ENCODE results near the gene BAD. TPM values are rescaled to one million over a fixed set of nuclear protein-coding genes. Genes with fewer than 3 reads are reported as not detected.

BAD gene
- total RNA-seq, 2 experiments from 2014 or later, result 23.7 to 24.2 TPM

- POLR2A ChIA-PET, result no interaction called here
These were observed 54.1 kb downstream of the BAD start, which contains the start of gene DNAJC4 for GRCh38 chr11:64230171-64230984. DNAJC4 (plus strand) TSS chr11:64230548; CDS start chr11:64230855, 307 bp downstream.

GRCh38 chr11:64229744-64230170 lies 54.7 kb downstream of the BAD start:
- intact Hi-C loops (cut with micrococcal nuclease), result loop anchor here (1.0 kb wide), 2 partner anchors 12 to 22 kb away; partner anchors contain the start of gene FKBP2
- DNase-seq, result no peak
- CTCF ChIA-PET, result no interaction called here
- POLR2A ChIA-PET, result no interaction called here
- Mint-ChIP-seq H3K4me3 (peak overlapping the region; percentile 79), H3K36me3 (peaks cover 5% of the 10 kb centered on the region), H3K9me3 (no peaks in the 10 kb centered on the region), H3K27me3 (no peaks in the 10 kb centered on the region), H3K27ac (peak overlapping the region; percentile 80), H3K4me1 (ENCODE audit: low read depth) (peaks cover 33% of the 10 kb centered on the region)

More at GRCh38 chr11:64230171-64230984, 54.1 kb downstream of the BAD start, which contains the start of gene DNAJC4:
- Mint-ChIP-seq H3K36me3 (peaks cover 7% of the 10 kb centered on the region), H3K9me3 (no peaks in the 10 kb centered on the region), H3K27ac (peak within 1 kb of the TSS; percentile 80), H3K4me3 (peak within 1 kb of the TSS; percentile 79), H3K4me1 (ENCODE audit: low read depth) (peaks cover 33% of the 10 kb centered on the region), H3K27me3 (no peaks in the 10 kb centered on the region)
- CTCF ChIA-PET, result no interaction called here
- DNase-seq, result peak; percentile 92
- intact Hi-C loops (cut with micrococcal nuclease), result loop anchor here (1.0 kb wide), 2 partner anchors 11 to 23 kb away; partner anchors contain the start of gene FKBP2

GRCh38 chr11:64229090-64229743 lies 55.2 kb downstream of the BAD start:
- intact Hi-C loops (cut with micrococcal nuclease), result no loop called here
- no peak for DNase-seq
- H3K27me3 Mint-ChIP-seq, result no peaks in the 10 kb centered on the region
- H3K36me3 Mint-ChIP-seq, result peaks cover 5% of the 10 kb centered on the region
- peak overlapping the region; percentile 39 for H3K4me3 Mint-ChIP-seq
- ChIA-PET CTCF (interaction anchor here (1.2 kb wide), 1 partner anchor 75 kb away, joined by 3 read pairs; no protein-coding TSS in a partner anchor), POLR2A (no interaction called here)
- H3K9me3 Mint-ChIP-seq, result no peaks in the 10 kb centered on the region
- H3K4me1 Mint-ChIP-seq (ENCODE audit: low read depth), result peaks cover 34% of the 10 kb centered on the region
- peak overlapping the region; percentile 28 for H3K27ac Mint-ChIP-seq

GRCh38 chr11:64227405-64227956 lies 57.0 kb downstream of the BAD start:
- DNase-seq, result no peak
- ChIA-PET POLR2A (interaction anchor here (0.7 to 5.4 kb wide), 8 partner anchors 10 to 42 kb away, joined by 3 to 66 read pairs (median 8); partner anchors contain the start of genes FERMT3, PPP1R14B and STIP1), CTCF (interaction anchor here (1.0 to 5.2 kb wide), 5 partner anchors 21 to 76 kb away, joined by 3 to 38 read pairs (median 5); partner anchors contain the start of genes CATSPERZ, ESRRA and FERMT3)
- Mint-ChIP-seq H3K27me3 (no peaks in the 10 kb centered on the region), H3K27ac (peak overlapping the region; percentile 84), H3K4me1 (ENCODE audit: low read depth) (peaks cover 37% of the 10 kb centered on the region), H3K4me3 (peak overlapping the region; percentile 88), H3K36me3 (peaks cover 5% of the 10 kb centered on the region), H3K9me3 (no peaks in the 10 kb centered on the region)
- intact Hi-C loops (cut with micrococcal nuclease), result no loop called here

- Mint-ChIP-seq H3K27me3 (no peaks in the 10 kb centered on the region), H3K27ac (peak overlapping the region; percentile 84), H3K36me3 (peaks cover 5% of the 10 kb centered on the region), H3K9me3 (no peaks in the 10 kb centered on the region), H3K4me3 (peak overlapping the region; percentile 88), H3K4me1 (ENCODE audit: low read depth) (peaks cover 31% of the 10 kb centered on the region)
- peak; percentile 81 for DNase-seq
- POLR2A ChIA-PET, result interaction anchor here (0.7 to 5.4 kb wide), 12 partner anchors 9 to 91 kb away, joined by 3 to 66 read pairs (median 6); partner anchors contain the start of genes BAD, FERMT3, FKBP2 and PPP1R14B
- CTCF ChIA-PET, result interaction anchor here (0.7 to 5.2 kb wide), 17 partner anchors 7 to 462 kb away, joined by 3 to 38 read pairs (median 3); partner anchors contain the start of genes CATSPERZ, ESRRA, FERMT3 and FKBP2
- intact Hi-C loops (cut with micrococcal nuclease), result loop anchor here (1.0 kb wide), 3 partner anchors 14 to 41 kb away; no protein-coding TSS in a partner anchor
These were observed 57.9 kb downstream of the BAD start for GRCh38 chr11:64226507-64227051.

- H3K4me1 Mint-ChIP-seq (ENCODE audit: low read depth), result peaks cover 28% of the 10 kb centered on the region
- intact Hi-C loops (cut with micrococcal nuclease), result loop anchor here (1.0 kb wide), 3 partner anchors 14 to 41 kb away; no protein-coding TSS in a partner anchor
- H3K27ac Mint-ChIP-seq, result peak within 1 kb of the TSS; percentile 84
- DNase-seq, result peak; percentile 95
- no peaks in the 10 kb centered on the region for H3K27me3 Mint-ChIP-seq
- H3K9me3 Mint-ChIP-seq, result no peaks in the 10 kb centered on the region
- CTCF ChIA-PET, result interaction anchor here (0.6 to 5.2 kb wide), 20 partner anchors 8 to 463 kb away, joined by 3 to 38 read pairs (median 3); partner anchors contain the start of genes CATSPERZ, ESRRA, FERMT3 and FKBP2
- POLR2A ChIA-PET, result interaction anchor here (0.9 to 5.4 kb wide), 13 partner anchors 10 to 92 kb away, joined by 3 to 66 read pairs (median 6); partner anchors contain the start of genes BAD, FERMT3, FKBP2 and PPP1R14B
- peaks cover 5% of the 10 kb centered on the region for H3K36me3 Mint-ChIP-seq
- H3K4me3 Mint-ChIP-seq, result peak within 1 kb of the TSS; percentile 88
These were observed 58.6 kb downstream of the BAD start, which contains the start of the genes NUDT22 and TRPT1 for GRCh38 chr11:64225608-64226506. NUDT22 (plus strand) TSS chr11:64226274; CDS start chr11:64226653, 379 bp downstream. TRPT1 (minus strand) TSS chr11:64226186; CDS start chr11:64225860, 326 bp downstream.

GRCh38 chr11:64224891-64225607 lies 59.4 kb downstream of the BAD start:
- Mint-ChIP-seq H3K4me1 (ENCODE audit: low read depth) (peaks cover 27% of the 10 kb centered on the region), H3K4me3 (peak overlapping the region; percentile 88), H3K27me3 (no peaks in the 10 kb centered on the region), H3K36me3 (peaks cover 7% of the 10 kb centered on the region), H3K9me3 (no peaks in the 10 kb centered on the region), H3K27ac (peak overlapping the region; percentile 83)
- intact Hi-C loops (cut with micrococcal nuclease), result no loop called here
- no peak for DNase-seq
- POLR2A ChIA-PET, result interaction anchor here (0.9 to 5.4 kb wide), 7 partner anchors 10 to 92 kb away, joined by 3 to 66 read pairs (median 6); partner anchors contain the start of genes FERMT3, PRDX5 and TRMT112
- CTCF ChIA-PET, result interaction anchor here (0.6 to 5.2 kb wide), 5 partner anchors 8 to 107 kb away, joined by 3 to 38 read pairs (median 3); partner anchors contain the start of genes FERMT3 and PRDX5

GRCh38 chr11:64224151-64224890 lies 60.1 kb downstream of the BAD start:
- Mint-ChIP-seq H3K36me3 (peaks cover 8% of the 10 kb centered on the region), H3K4me1 (ENCODE audit: low read depth) (peaks cover 21% of the 10 kb centered on the region), H3K9me3 (no peaks in the 10 kb centered on the region), H3K27ac (peak overlapping the region; percentile 49), H3K4me3 (peak overlapping the region; percentile 88), H3K27me3 (no peaks in the 10 kb centered on the region)
- ChIA-PET POLR2A (interaction anchor here (0.6 to 5.4 kb wide), 7 partner anchors 9 to 1452 kb away, joined by 3 to 66 read pairs (median 3); partner anchors contain the start of gene FERMT3), CTCF (interaction anchor here (0.6 to 5.2 kb wide), 4 partner anchors 8 to 107 kb away, joined by 3 to 38 read pairs (median 4); partner anchors contain the start of gene FERMT3)
- intact Hi-C loops (cut with micrococcal nuclease), result no loop called here
- DNase-seq, result no peak

GRCh38 chr11:64223001-64223651 lies 61.3 kb downstream of the BAD start:
- Mint-ChIP-seq H3K9me3 (no peaks in the 10 kb centered on the region), H3K27me3 (no peaks in the 10 kb centered on the region), H3K27ac (no peak overlapping the region), H3K4me1 (ENCODE audit: low read depth) (peaks cover 18% of the 10 kb centered on the region), H3K36me3 (peaks cover 16% of the 10 kb centered on the region), H3K4me3 (no peak overlapping the region)
- intact Hi-C loops (cut with micrococcal nuclease), result no loop called here
- ChIA-PET POLR2A (interaction anchor here (0.5 to 5.4 kb wide), 7 partner anchors 8 to 42 kb away, joined by 3 to 66 read pairs (median 4); partner anchors contain the start of gene FERMT3), CTCF (interaction anchor here (5.2 kb wide), 1 partner anchor 16 kb away, joined by 38 read pairs; the partner anchor contains the start of gene FERMT3)
- no peak for DNase-seq

Measured in activated CD4-positive, alpha-beta memory T cell treated with anti-CD3 and anti-CD28 coated beads for 36 hours (primary cell).